NCI-H446 treated with DMSO at 0.1 percent for 48 hours (cell line): ENCODE results near the gene MAN1A1.
"Not testable (repeated sequence)": the region's sequence is repeated elsewhere in the genome, so short reads cannot be mapped to it uniquely, and the experiment has no call there.

Source experiments
- DNase-seq: peaks from one replicate; lab custom pipeline; 2025; lab: John Stamatoyannopoulos, UW

MAN1A1 gene

DNA sequence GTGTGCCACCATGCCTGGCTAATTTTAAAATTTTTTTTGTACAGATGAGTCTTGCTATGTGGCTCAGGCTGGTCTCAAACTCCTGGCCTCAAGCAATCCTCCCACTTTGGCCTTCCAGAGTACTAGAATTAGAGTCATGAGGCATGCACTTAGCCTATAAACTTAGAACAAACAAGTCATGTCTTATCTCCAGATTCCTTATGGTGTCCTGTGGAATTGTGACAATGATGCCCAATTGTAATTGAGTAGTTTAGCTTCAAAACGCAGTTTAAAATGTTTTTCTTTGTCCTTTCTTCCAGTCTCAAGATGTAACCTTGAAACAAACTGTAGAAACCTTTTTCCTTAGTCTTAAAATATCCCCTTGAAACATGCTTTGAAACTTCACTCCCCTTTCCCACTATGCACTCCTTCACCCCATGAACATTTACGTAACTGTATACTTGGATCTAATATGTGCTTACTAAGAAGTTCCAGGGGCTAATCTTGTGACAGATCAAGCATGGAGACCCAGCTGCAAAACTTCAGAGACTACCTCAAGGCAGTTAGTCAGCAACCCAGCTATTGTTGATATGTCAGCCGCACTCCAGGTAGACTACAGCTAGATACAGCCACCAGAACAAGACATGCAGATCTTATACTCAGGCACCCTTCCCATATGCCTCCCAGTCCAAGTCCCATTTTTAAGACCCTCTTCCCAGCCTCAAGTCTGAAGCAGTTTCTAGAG, 46.2 kb downstream of the MAN1A1 start:
- DNase-seq: no peak

DNA sequence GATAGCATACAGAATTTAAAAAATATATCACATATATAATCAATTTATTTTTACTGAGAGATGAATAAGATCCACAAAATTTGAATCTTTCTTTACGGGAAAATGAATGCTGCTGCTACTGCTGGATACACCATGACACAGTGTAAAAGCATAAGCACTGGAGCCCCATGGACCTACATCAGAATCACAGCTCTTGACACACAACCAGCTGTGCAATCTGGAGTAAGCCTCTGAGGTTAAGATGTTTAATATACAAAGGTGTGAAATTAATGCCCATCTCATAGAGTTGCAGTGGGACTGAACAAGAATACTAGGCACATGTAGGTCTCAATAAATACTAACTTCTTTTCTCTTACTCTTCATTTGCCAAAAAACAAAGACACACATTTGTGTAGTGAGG, 48.1 kb downstream of the MAN1A1 start:
- DNase-seq: no peak

- DNase-seq: no peak
These were observed 49.9 kb downstream of the MAN1A1 start for GRCh38 chr6:119299694-119300093.

DNA sequence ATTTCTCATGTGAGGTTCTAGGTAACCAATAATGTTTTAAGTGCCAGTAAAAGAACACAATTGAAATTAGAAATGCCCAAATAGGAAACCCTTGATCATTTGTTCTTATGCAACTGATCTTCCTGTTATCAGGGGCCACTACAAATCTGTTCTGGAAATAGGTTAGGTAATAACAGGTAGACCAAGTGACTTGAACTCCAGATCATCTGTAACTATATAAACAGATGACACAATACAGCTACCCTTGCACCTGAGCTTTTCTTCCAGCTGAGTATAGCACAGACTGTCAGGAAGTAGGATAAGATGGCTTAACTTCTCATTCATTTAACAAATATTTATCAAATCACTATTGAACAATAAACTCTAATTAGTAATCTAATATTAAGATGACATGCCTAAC, 52.5 kb downstream of the MAN1A1 start:
- no peak for DNase-seq

- no peak for DNase-seq
These were observed 53.2 kb downstream of the MAN1A1 start for GRCh38 chr6:119296036-119297035.

- no peak for DNase-seq
These were observed 54.6 kb downstream of the MAN1A1 start for GRCh38 chr6:119294984-119295383.

DNA sequence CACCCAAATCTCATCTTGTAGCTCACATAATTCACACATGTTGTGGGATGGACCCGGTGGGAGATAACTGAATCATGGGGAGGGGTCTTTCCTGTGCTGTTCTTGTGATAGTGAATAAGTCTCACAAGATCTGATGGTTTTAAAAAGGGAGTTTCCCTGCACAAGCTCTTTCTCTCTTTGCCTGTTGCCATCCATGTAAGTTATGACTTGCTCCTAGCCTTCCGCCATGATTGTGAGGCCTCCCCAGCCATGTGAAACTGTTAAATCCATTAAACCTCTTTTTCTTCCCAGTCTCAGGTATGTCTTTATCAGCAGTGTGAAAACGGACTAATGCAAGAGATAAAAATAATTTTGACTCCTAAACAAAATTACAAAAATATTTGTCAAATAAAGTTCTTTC, 58.5 kb downstream of the MAN1A1 start:
- DNase-seq: not testable (repeated sequence)

DNA sequence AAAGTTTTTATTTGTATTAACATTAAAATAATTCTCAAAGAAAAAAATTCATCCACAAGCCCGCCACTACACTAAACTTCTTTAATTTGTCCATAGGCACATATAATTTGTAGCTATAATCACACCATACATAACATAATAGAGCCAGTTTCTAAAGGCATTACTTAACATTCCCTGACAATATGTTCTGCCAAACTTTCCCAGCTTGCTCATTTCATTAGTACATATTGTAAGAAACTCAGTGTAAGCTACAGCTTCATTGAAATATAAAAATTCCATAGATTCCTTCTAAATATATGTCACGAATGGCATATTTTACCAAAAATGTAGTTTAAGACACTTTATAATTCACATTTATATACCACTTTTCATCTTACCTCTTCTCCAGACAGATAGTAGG, 59.3 kb downstream of the MAN1A1 start:
- DNase-seq: no peak

DNA sequence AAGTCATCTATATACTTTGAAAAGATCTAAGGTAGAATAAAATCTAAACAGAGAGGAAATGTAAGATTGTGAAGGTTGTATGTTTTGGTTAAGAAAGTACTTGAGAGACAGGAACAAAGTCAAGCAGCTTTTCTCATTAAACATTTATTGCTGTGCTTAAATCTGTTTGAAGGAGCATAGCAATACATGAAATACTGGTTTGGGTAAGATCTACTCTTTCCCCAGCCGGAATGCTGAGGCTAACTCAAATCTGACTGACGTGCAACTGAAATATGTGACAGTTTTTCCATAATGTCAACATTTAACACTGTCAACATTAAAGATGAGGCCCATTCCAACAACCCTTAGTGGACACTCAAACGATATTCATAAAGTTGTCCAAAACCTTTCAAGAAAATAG, 59.9 kb downstream of the MAN1A1 start:
- DNase-seq: no peak

- DNase-seq: peak; percentile 19
These were observed 63.5 kb downstream of the MAN1A1 start for GRCh38 chr6:119285908-119286625.

DNA sequence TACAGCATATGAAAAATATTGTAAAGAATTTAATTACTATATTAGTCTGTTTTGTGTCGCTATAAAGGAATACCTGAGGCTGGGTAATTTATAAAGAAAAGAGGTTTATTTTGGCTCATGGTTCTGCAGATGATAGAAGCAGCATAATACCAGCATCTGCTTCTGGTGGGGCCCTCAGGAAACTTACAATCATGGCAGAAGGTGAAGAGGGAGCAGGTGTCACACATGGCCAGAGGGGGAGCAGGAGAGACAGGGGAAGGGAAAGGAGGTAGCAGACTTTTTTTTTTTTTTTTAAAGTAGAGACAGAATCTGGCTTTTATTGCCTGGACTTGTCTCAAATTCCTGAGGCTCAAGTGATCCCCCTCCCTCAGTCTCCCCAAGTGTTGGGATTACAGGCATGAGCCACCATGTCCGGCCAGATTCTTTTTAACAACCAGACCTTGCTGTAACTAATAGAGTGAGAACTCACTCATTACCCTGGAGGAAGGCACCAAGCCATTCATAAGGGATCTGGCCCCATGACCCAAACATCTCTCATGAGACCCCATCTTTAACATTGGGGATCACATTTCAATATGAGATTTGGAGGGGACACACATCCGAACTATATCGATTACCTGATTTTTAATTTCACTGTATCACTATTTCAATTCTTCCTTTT, 64.6 kb downstream of the MAN1A1 start:
- no peak for DNase-seq

- no peak for DNase-seq
These were observed 65.5 kb downstream of the MAN1A1 start for GRCh38 chr6:119283979-119284545.

GRCh38 chr6:119283214-119283613, 66.3 kb downstream of the MAN1A1 start:
- DNase-seq: no peak

DNA sequence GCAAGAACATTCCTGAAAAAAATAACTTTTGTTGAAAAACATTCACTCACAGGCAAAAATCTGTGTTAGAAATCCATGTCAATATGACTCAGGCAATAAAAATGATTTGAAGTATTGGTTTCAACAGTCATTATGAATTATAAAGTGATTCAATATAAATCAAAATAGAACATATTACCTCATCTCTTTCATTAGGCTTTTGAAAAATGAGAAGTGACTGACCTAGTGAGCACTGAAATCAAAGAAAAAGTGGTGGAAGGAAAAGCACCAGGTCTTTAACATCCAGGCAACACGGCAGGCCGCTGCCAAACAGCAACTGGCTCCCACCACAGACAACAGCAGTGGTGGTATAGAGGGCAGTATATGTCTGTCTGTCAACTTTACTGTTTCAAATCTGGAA, 68.9 kb downstream of the MAN1A1 start:
- DNase-seq: no peak

DNA sequence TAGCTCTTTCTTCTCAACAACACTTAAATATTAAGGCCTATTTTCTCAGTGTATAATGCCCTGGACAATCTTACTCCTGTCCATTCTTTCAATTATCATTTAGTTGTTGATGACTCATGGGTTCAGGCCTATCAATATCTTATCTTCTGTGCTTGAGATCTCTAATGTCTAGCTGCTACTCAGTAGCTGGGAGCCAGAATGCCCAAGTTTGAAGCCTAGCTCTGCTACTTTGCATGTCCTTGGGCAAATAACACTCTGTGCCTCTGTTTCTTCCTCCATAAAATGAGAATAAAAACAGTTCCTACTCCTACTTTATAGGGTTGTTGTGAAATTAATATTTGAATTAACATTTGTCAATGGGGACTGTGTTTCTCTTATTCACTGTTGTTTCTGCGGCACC, 69.5 kb downstream of the MAN1A1 start:
- DNase-seq: no peak

DNA sequence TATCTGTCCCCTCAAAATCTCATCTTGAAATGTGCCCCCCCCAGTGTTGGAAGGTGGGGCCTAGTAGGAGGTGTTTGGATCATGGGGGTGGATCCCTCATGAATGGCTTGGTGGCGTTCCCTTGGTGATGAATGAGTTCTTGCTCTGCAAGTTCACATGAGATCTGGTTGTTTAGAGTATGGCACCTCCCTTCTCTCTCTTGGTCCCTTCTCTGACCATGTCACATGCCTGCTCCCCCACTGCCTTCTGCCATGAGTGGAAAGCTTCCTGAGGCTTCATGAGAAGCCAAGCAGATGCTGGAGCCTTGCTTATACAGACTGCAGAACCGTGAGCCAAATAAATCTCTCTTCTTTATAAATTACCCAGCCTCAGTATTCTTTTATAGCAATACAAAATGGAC, 70.9 kb downstream of the MAN1A1 start:
- no peak for DNase-seq

DNA sequence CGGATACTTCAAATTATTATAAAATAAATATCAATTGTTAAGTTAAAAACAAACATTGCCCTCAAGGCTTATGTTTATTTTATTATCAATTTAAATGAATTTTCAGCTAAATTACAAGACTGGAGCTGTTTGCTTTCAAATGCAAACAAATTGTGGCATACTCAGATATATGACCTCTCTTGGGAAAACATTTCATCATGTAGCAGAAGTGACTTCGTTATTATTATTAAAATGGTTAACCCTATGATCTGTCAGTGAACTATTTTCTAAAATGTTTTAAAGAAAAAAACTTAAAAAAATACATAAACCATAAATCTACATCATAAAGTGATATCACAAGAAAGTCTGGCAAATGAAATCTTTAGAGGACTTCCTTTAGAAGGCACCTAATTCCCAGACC, 72.5 kb downstream of the MAN1A1 start:
- no peak for DNase-seq

DNA sequence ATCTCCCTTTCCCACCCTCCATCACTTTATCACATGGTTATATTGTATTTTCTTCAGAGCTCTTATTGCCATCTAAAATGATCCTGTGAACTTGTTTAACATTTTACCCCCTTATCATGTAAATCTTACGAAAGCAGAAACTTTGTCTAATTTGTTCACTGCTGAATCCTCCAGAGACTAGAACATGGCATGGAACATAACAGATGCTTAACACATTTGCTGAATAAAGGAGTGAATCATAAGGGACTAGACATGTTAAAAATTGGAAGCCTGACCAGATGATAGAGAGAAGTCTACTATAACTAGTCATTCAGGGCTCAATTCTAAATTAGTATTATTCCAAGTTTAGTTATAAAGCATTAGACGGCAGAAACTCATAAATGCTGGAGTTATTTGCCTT, 73.3 kb downstream of the MAN1A1 start:
- peak; percentile 33 for DNase-seq

DNA sequence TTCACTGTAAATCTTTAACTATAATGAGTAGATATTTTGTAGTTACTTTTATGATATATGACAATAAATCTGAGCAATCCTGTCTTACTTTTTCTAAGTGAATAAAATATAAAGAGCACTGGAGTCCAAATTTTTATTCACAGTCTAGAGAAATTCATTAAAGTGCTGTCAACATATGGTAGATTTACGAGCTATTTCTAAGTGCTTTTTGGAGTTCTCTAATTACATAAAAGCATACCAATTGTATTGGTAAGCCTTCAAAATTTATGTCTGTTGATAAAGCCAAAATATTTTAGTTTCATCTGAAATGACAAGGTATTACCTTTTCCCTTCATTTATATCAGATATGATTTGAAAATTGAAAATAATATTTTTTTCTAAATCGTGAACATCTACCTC, 75.4 kb downstream of the MAN1A1 start:
- peak; percentile 14 for DNase-seq

DNA sequence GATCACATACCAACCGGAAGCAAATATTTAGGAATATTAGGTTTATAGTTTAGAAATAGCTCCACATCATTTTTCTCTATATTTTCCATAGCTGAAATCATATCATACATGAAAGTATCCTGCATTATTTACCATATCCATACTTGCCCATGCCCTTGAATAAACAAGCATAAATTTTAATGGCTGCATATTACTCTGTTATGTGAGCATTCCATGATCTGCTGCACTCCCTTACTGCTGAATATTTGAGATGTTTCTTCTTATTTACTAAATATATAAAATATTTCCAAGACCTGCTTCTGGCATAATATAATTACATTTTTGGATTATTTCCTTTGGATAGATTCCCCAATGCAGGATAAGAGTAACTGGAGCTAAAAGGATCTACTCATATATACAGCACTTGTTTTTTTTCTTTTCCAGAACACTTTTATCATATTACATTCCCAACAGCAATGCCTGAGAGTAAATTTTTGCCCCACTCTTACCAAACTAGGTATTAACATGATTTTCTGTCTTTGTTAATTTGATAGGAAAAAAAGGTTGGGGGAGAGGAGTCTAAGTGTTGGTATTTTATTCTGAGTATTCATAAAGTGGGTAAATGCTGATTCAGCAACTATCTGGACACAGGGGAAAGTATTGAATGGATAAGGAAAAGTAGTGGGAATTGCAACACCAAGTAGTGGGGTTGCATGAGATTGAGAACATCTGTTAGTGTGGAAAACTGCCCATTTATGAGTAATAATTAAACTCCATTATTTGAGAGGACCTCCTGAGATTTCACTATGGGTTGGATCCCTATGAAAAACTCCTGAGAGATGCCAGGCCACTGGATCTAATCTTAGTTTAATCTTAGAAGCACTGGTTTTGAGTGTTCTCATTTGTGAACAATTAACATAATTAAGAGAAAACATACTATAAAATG, 76.0 kb downstream of the MAN1A1 start:
- peak; percentile 60 for DNase-seq

- DNase-seq: no peak
These were observed 79.0 kb downstream of the MAN1A1 start for GRCh38 chr6:119270545-119270944.
